Gastrocnemius medialis (tissue), 4 donors: ENCODE data around the gene GPR55.

ENCODE experiments used
- POLR2A ChIP-seq, 2 donors: fragments of 450-650 bp; IDR thresholded peaks; one replicate each; pipeline ENCODE4 v1.6.1; 2017; ENCODE audit warnings: antibody characterized with exemption in 2 of 2, mild to moderate bottlenecking in 2 of 2, moderate library complexity in 2 of 2
- TF ChIP-seq, protein P1 (sequence below), 5 experiments: fragments of 450-650 bp in 3 of 5; fragments of 200-600 bp in 2 of 5; sonication (generic) in 2 of 5; IDR thresholded peaks in 4 of 5; conservative IDR thresholded peaks in 1 of 5; 1 replicate in 4 of 5; 2 replicates in 1 of 5; pipeline ENCODE4 v1.5.1; 2016 to 2019; ENCODE audit warnings: antibody characterized with exemption in 5 of 5, mild to moderate bottlenecking in 3 of 5, moderate library complexity in 3 of 5

DNA sequence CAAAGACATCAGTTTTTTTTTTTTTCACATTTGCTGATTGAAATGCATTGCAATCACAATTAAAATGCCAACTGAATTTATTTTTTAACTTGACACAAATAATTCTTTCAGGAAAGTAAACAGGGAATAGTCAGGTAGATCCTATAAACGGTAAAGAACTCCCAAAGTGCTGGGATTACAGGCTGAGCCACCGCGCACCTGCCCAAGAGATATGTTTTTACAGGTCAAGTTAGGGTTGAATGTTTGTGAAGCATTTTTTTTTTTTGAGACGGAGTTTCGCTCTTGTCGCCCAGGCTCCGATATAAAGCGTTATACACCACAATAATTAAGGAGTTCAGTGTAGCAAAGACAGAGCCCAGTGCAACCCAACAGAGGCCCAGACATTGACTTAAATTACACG lies 45.2 kb downstream of the GPR55 start:
- TF ChIP-seq, protein P1, sequence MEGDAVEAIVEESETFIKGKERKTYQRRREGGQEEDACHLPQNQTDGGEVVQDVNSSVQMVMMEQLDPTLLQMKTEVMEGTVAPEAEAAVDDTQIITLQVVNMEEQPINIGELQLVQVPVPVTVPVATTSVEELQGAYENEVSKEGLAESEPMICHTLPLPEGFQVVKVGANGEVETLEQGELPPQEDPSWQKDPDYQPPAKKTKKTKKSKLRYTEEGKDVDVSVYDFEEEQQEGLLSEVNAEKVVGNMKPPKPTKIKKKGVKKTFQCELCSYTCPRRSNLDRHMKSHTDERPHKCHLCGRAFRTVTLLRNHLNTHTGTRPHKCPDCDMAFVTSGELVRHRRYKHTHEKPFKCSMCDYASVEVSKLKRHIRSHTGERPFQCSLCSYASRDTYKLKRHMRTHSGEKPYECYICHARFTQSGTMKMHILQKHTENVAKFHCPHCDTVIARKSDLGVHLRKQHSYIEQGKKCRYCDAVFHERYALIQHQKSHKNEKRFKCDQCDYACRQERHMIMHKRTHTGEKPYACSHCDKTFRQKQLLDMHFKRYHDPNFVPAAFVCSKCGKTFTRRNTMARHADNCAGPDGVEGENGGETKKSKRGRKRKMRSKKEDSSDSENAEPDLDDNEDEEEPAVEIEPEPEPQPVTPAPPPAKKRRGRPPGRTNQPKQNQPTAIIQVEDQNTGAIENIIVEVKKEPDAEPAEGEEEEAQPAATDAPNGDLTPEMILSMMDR (IDR thresholded peaks at IDR 0.05 in 4 of 5, conservative IDR thresholded peaks at IDR 0.05 in 1 of 5): no peak
- no peak for TF ChIP-seq POLR2A (IDR thresholded peaks at IDR 0.05)
